Transverse colon (tissue), 4 donors: ENCODE measurements around the gene PACSIN2. TPM values are rescaled to one million over a fixed set of nuclear protein-coding genes. Genes with fewer than 3 reads are reported as not detected.

Experiments
- DNase-seq: peaks from one replicate; pipeline ENCODE4 v3.0.0-alpha.2; 2019
- H3K27ac ChIP-seq, 4 donors: fragments of 200-600 bp; sonication (generic); 2 replicates each; pipeline ENCODE4 v1.5.1; 2016 to 2018; ENCODE audit warnings: inconsistent platforms in 4 of 4
- H3K27me3 ChIP-seq: fragments of 200-600 bp; sonication (generic); 2 replicates; pipeline ENCODE4 v1.5.1; 2017; ENCODE audit warnings: inconsistent platforms
- H3K36me3 ChIP-seq, 4 donors: fragments of 200-600 bp; sonication (generic); 2 replicates each; pipeline ENCODE4 v1.5.1; 2017 to 2019; ENCODE audit warnings: inconsistent platforms in 4 of 4
- H3K4me1 ChIP-seq, 4 donors: fragments of 200-600 bp; sonication (generic); 2 replicates each; pipeline ENCODE4 v1.5.1; 2017 to 2020; ENCODE audit warnings: inconsistent platforms in 4 of 4
- H3K4me3 ChIP-seq, 4 donors: fragments of 200-600 bp; sonication (generic); 1 replicate in 1 of 4; 2 replicates in 3 of 4; pipeline versions ENCODE4 v1.5.1 to v1.6.1; 2017 to 2019; ENCODE audit warnings: inconsistent platforms in 4 of 4
- H3K9me3 ChIP-seq, 2 donors: fragments of 200-600 bp; sonication (generic); 2 replicates each; pipeline ENCODE4 v1.5.1; 2017 to 2019; ENCODE audit warnings: inconsistent platforms in 2 of 2
- EP300 ChIP-seq: sonication (generic); formaldehyde crosslinking; IDR thresholded peaks from one replicate; pipeline ENCODE4 v1.6.1; 2017; ENCODE audit warnings: antibody characterized with exemption, low read depth
- POLR2A ChIP-seq: fragments of 450-650 bp; IDR thresholded peaks from one replicate; pipeline ENCODE4 v1.6.1; 2016; ENCODE audit warnings: antibody characterized with exemption, mild to moderate bottlenecking, moderate library complexity
- POLR2AphosphoS5 ChIP-seq, 3 donors: sonication (generic); formaldehyde crosslinking; IDR thresholded peaks; one replicate each; pipeline ENCODE4 v1.6.1; 2016; ENCODE audit warnings: antibody characterized with exemption in 3 of 3
- WGBS, 2 donors: methylation state at CpG; one replicate each; pipeline ENCODE4 v1.1.5; 2018; ENCODE audit warnings: low coverage in 1 of 2; 5-methylcytosine and 5-hydroxymethylcytosine counted together
- in situ Hi-C, 4 donors: fragments of 200-750 bp; cut with MboI; loops; one replicate each; pipeline versions ENCODE4 v1.15.0 to v1.15.1; 2017; ENCODE audit warnings: low sequenced_read_pairs in 3 of 4, low pct_ligation_motif_present in 1 of 4, low pct_unique_long_range_greater_than_20kb in 1 of 4
- intact Hi-C: fragments of 100-400 bp; cut with DNase I; formaldehyde crosslinking; loops from one replicate; pipeline ENCODE4 v1.15.1; 2023; ENCODE audit warnings: low total_unique reads
- total RNA-seq, 4 donors: library from RNA; depleted of rRNA; stranded (reverse); fragments of >200 nt; gene quantifications; one replicate each; pipeline ENCODE4 v1.1.0, GENCODE V29; 2016
- TF ChIP-seq, protein P1 (sequence below), 5 experiments: fragments of 200-600 bp in 3 of 5; fragments of 450-650 bp in 2 of 5; sonication (generic) in 3 of 5; IDR thresholded peaks; 1 replicate in 2 of 5; 2 replicates in 3 of 5; pipeline ENCODE4 v1.5.1; 2016 to 2017; ENCODE audit warnings: antibody characterized with exemption in 5 of 5, inconsistent platforms in 3 of 5, mild to moderate bottlenecking in 2 of 5, moderate library complexity in 1 of 5

The PACSIN2 gene
- total RNA-seq, 4 donors from 2014 or later = 53.9 to 250 (median 198) TPM

- intact Hi-C loops (no loop called here), in situ Hi-C loops (loop anchor here in 1 of 4 donors (10.0 kb wide), 1 partner anchor 149 kb away; no protein-coding TSS in a partner anchor)
- Histone ChIP-seq H3K9me3 (no peaks in the 10 kb centered on the region), H3K4me1 (peaks cover 6 to 55% (median 12%) of the 10 kb centered on the region in 4 donors), H3K27me3 (no peaks in the 10 kb centered on the region), H3K4me3 (no peak overlapping the region), H3K36me3 (peaks cover 0 to 48% (median 7%) of the 10 kb centered on the region in 4 donors), H3K27ac (no peak overlapping the region)
- no peak for DNase-seq
- WGBS, 2 donors = 85% methylated on average over 9 of the region's 9 CpGs; no CpG with 5 or more reads in 1 of the 2 donors
- no peak for TF ChIP-seq EP300
- TF ChIP-seq, protein P1, sequence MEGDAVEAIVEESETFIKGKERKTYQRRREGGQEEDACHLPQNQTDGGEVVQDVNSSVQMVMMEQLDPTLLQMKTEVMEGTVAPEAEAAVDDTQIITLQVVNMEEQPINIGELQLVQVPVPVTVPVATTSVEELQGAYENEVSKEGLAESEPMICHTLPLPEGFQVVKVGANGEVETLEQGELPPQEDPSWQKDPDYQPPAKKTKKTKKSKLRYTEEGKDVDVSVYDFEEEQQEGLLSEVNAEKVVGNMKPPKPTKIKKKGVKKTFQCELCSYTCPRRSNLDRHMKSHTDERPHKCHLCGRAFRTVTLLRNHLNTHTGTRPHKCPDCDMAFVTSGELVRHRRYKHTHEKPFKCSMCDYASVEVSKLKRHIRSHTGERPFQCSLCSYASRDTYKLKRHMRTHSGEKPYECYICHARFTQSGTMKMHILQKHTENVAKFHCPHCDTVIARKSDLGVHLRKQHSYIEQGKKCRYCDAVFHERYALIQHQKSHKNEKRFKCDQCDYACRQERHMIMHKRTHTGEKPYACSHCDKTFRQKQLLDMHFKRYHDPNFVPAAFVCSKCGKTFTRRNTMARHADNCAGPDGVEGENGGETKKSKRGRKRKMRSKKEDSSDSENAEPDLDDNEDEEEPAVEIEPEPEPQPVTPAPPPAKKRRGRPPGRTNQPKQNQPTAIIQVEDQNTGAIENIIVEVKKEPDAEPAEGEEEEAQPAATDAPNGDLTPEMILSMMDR (IDR thresholded peaks at IDR 0.05) = no peak
- no peak for TF ChIP-seq POLR2AphosphoS5 (IDR thresholded peaks at IDR 0.05)
- no peak for TF ChIP-seq POLR2A
Measured at GRCh38 chr22:42885446-42885845, 129.5 kb downstream of the PACSIN2 start.

- Histone ChIP-seq H3K27ac (no peak overlapping the region), H3K27me3 (no peaks in the 10 kb centered on the region), H3K36me3 (peaks cover 0 to 50% (median 10%) of the 10 kb centered on the region in 4 donors), H3K9me3 (no peaks in the 10 kb centered on the region), H3K4me1 (peaks cover 6 to 48% (median 12%) of the 10 kb centered on the region in 4 donors), H3K4me3 (no peak overlapping the region)
- DNase-seq = no peak
- in situ Hi-C loops (loop anchor here in 1 of 4 donors (10.0 kb wide), 1 partner anchor 150 kb away; no protein-coding TSS in a partner anchor), intact Hi-C loops (no loop called here)
- TF ChIP-seq, protein P1 (IDR thresholded peaks at IDR 0.05) = no peak
- no peak for TF ChIP-seq POLR2AphosphoS5 (IDR thresholded peaks at IDR 0.05)
- TF ChIP-seq POLR2A = no peak
- no peak for TF ChIP-seq EP300
- 60 to 71% methylated on average over 3 to 7 of the region's 7 CpGs for WGBS, 2 donors
Measured at GRCh38 chr22:42884616-42885375, 130.2 kb downstream of the PACSIN2 start.

GRCh38 chr22:42883970-42884369 is 131.0 kb downstream of the PACSIN2 start:
- intact Hi-C loops (no loop called here), in situ Hi-C loops (loop anchor here in 1 of 4 donors (10.0 kb wide), 1 partner anchor 151 kb away; no protein-coding TSS in a partner anchor)
- peaks cover 0 to 51% (median 13%) of the 10 kb centered on the region in 4 donors for H3K36me3 ChIP-seq
- DNase-seq = no peak
- WGBS, 2 donors = 95% methylated on average over 9 of the region's 9 CpGs; no CpG with 5 or more reads in 1 of the 2 donors
- TF ChIP-seq POLR2A (no peak), EP300 (no peak), POLR2AphosphoS5 (IDR thresholded peaks at IDR 0.05) (no peak)
- TF ChIP-seq, protein P1 (IDR thresholded peaks at IDR 0.05) = no peak
- peak overlapping the region in 1 of 4 donors; percentile 47 for H3K27ac ChIP-seq
- no peaks in the 10 kb centered on the region for H3K9me3 ChIP-seq
- H3K4me1 ChIP-seq = peaks cover 4 to 42% (median 12%) of the 10 kb centered on the region in 4 donors
- H3K4me3 ChIP-seq = no peak overlapping the region
- no peaks in the 10 kb centered on the region for H3K27me3 ChIP-seq

- Histone ChIP-seq H3K9me3 (no peaks in the 10 kb centered on the region), H3K27me3 (no peaks in the 10 kb centered on the region), H3K36me3 (peaks cover 0 to 60% (median 16%) of the 10 kb centered on the region in 4 donors), H3K27ac (peak overlapping the region in 2 of 4 donors; percentile 31 to 47), H3K4me3 (no peak overlapping the region), H3K4me1 (peaks cover 0 to 33% (median 4%) of the 10 kb centered on the region in 4 donors)
- TF ChIP-seq POLR2A (no peak), POLR2AphosphoS5 (IDR thresholded peaks at IDR 0.05) (peak in 1 of 3 donors; percentile 45)
- TF ChIP-seq, protein P1 (IDR thresholded peaks at IDR 0.05) = peak in 2 of 5 experiments; percentile 11 to 36
- peak; percentile 75 for DNase-seq
- intact Hi-C loops (no loop called here), in situ Hi-C loops (loop anchor here in 1 of 4 donors (10.0 kb wide), 1 partner anchor 152 kb away; no protein-coding TSS in a partner anchor)
- WGBS, 2 donors = 54 to 57% methylated on average over 4 to 8 of the region's 8 CpGs
Measured at GRCh38 chr22:42883121-42883520, 131.8 kb downstream of the PACSIN2 start.
